Erythroblast (primary cell): Measurements from ENCODE around the gene CCDC174.

Experiments
- GATA1 ChIP-seq: IDR thresholded peaks from 2 replicates; pipeline ENCODE4 v1.6.1; 2011; ENCODE audit warnings: low read depth, mild to moderate bottlenecking, control low read depth, low read length, moderate library complexity
- POLR2A ChIP-seq: IDR thresholded peaks from 2 replicates; pipeline ENCODE4 v1.6.1; 2011; ENCODE audit warnings: mild to moderate bottlenecking, low read length

GRCh38 chr3:14687360-14687759, 35.8 kb downstream of the CCDC174 start:
- TF ChIP-seq POLR2A (no peak), GATA1 (no peak)
